GM12878 (cell line): Measurements from ENCODE around the gene USP25. TPM values are rescaled to one million over a fixed set of nuclear protein-coding genes. Genes with fewer than 3 reads are reported as not detected.

Source experiments
- ATAC-seq: fragments of 200-7000 bp; cut with Tn5 transposase; 3 replicates; pipeline ENCODE4 v1.9.1; 2020; ENCODE audit warnings: mild to moderate bottlenecking, moderate library complexity
- BruUV-seq: library from RNA; stranded (reverse); fragments of 400-500 nt; replicated peaks from 2 replicates; lab custom pipeline; 2021; lab: Mats Ljungman, UMichigan
- CTCF ChIA-PET: fragments of 300-600 bp; sonication (Branson Sonifier 250); formaldehyde crosslinking; extraction: SDS; loops from one replicate; lab custom pipeline; 2021; ENCODE audit warnings: inconsistent platforms; lab: Yijun Ruan, JAX
- POLR2A ChIA-PET: fragments of 350-600 bp; formaldehyde crosslinking; extraction: SDS; loops from one replicate; lab custom pipeline; 2021; ENCODE audit warnings: inconsistent platforms; lab: Charles Lee
- RAD21 ChIA-PET: fragments of 300-600 bp; sonication (Branson Sonifier 250); formaldehyde crosslinking; loops from one replicate; lab custom pipeline; 2023; ENCODE audit warnings: antibody characterized with exemption; ENCODE audit not compliant: unreplicated experiment; lab: Charles Lee
- SMC1A ChIA-PET: fragments of 300-600 bp; sonication (Branson Sonifier 250); formaldehyde crosslinking; loops from one replicate; lab custom pipeline; 2023; ENCODE audit not compliant: unreplicated experiment, uncharacterized antibody; lab: Charles Lee
- DNase-seq: peaks from one replicate; pipeline ENCODE4 v3.0.0-alpha.2; 2011; ENCODE audit warnings: low read depth, low spot score
- FAIRE-seq: peaks from 3 replicates; lab custom pipeline; 2011; peaks lifted over from hg19 to GRCh38; lab: Jason Lieb, UNC
- H2AFZ ChIP-seq: 2 replicates; pipeline ENCODE4 v1.6.0; 2011; ENCODE audit warnings: low read depth, low read length, control low read depth; ENCODE audit not compliant: control insufficient read depth
- H3K27ac ChIP-seq: 2 replicates; pipeline ENCODE4 v1.5.1; 2011; ENCODE audit warnings: control low read depth; ENCODE audit not compliant: control insufficient read depth, insufficient read depth
- H3K27me3 ChIP-seq, 2 experiments: replicated peaks in 1 of 2; 2 replicates each; pipeline versions ENCODE4 v1.6.0 to v1.6.1; 2011; ENCODE audit warnings: low read length in 1 of 2; ENCODE audit not compliant: control insufficient read depth in 2 of 2, insufficient read depth in 2 of 2
- H3K36me3 ChIP-seq, 2 experiments: 2 replicates each; pipeline ENCODE4 v1.5.1; 2011; ENCODE audit warnings: low read length in 1 of 2; ENCODE audit not compliant: control insufficient read depth in 2 of 2, insufficient read depth in 2 of 2
- H3K4me1 ChIP-seq: 2 replicates; pipeline ENCODE4 v1.6.1; 2011; ENCODE audit warnings: mild to moderate bottlenecking, low read length, moderate library complexity, mixed read lengths; ENCODE audit not compliant: control insufficient read depth, insufficient read depth
- H3K4me2 ChIP-seq: 2 replicates; pipeline ENCODE4 v1.6.0; 2011; ENCODE audit warnings: control low read depth; ENCODE audit not compliant: control insufficient read depth, insufficient read depth
- H3K4me3 ChIP-seq: fragments of 200-600 bp; sonication (generic); 2 replicates; pipeline ENCODE4 v1.5.1; 2016
- H3K79me2 ChIP-seq: 2 replicates; pipeline ENCODE4 v1.6.0; 2011; ENCODE audit warnings: low read length; ENCODE audit not compliant: control insufficient read depth, insufficient read depth
- H3K9ac ChIP-seq: 2 replicates; pipeline ENCODE4 v1.8.0; 2011; ENCODE audit warnings: low read length, control low read depth, mixed read lengths; ENCODE audit not compliant: control insufficient read depth, insufficient read depth
- H3K9me3 ChIP-seq: replicated peaks from 3 replicates; pipeline ENCODE4 v1.5.1; 2011; ENCODE audit warnings: mild to moderate bottlenecking, low read length; ENCODE audit not compliant: control insufficient read depth, insufficient read depth
- H4K20me1 ChIP-seq: 2 replicates; pipeline ENCODE4 v1.6.0; 2011; ENCODE audit not compliant: control insufficient read depth, insufficient read depth
- BRCA1 ChIP-seq: IDR thresholded peaks from 2 replicates; pipeline ENCODE4 v1.6.1; 2011; ENCODE audit warnings: low read depth, low read length, improper control_type of control experiment
- CUX1 ChIP-seq: IDR thresholded peaks from 2 replicates; pipeline ENCODE4 v1.6.1; 2012; ENCODE audit warnings: improper control_type of control experiment, low read depth, low read length; ENCODE audit not compliant: insufficient replicate concordance
- EED ChIP-seq: sonication (generic); IDR thresholded peaks from 2 replicates; pipeline ENCODE4 v1.6.1; 2016; ENCODE audit warnings: antibody characterized with exemption, low read depth
- GABPA ChIP-seq: IDR thresholded peaks from 2 replicates; pipeline ENCODE4 v1.6.1; 2014; ENCODE audit warnings: antibody characterized with exemption, low read depth, mild to moderate bottlenecking, inconsistent platforms
- HCFC1 ChIP-seq: fragments of 150-350 bp; IDR thresholded peaks from 2 replicates; pipeline ENCODE4 v1.6.1; 2014; ENCODE audit warnings: low read length
- IKZF1 ChIP-seq: fragments of 450-650 bp; conservative IDR thresholded peaks from 2 replicates; pipeline ENCODE4 v1.6.1; 2017; ENCODE audit warnings: antibody characterized with exemption, mild to moderate bottlenecking
- JUNB ChIP-seq: IDR thresholded peaks from 2 replicates; pipeline ENCODE4 v1.6.1; 2016; ENCODE audit warnings: antibody characterized with exemption, mild to moderate bottlenecking
- KDM1A ChIP-seq: fragments of 200-600 bp; sonication (generic); IDR thresholded peaks from 2 replicates; pipeline ENCODE4 v1.6.1; 2016; ENCODE audit warnings: borderline replicate concordance
- SMAD1 ChIP-seq: fragments of 450-650 bp; IDR thresholded peaks from 2 replicates; pipeline ENCODE4 v1.6.1; 2018; ENCODE audit warnings: mild to moderate bottlenecking, low read depth; ENCODE audit not compliant: partially characterized antibody
- SMC3 ChIP-seq: IDR thresholded peaks from 2 replicates; pipeline ENCODE4 v1.6.1; 2011; ENCODE audit warnings: low read length, improper control_type of control experiment, borderline replicate concordance
- ZBTB11 ChIP-seq: fragments of 450-650 bp; formaldehyde crosslinking; IDR thresholded peaks from 2 replicates; pipeline ENCODE4 v1.5.0; 2022; ENCODE audit warnings: mild to moderate bottlenecking, missing genetic modification characterization
- ZNF384 ChIP-seq: IDR thresholded peaks from 2 replicates; pipeline ENCODE4 v1.6.1; 2012; ENCODE audit warnings: low read depth, mild to moderate bottlenecking, low read length, improper control_type of control experiment, borderline replicate concordance
- WGBS: methylation state at CpG from one replicate; pipeline ENCODE4 v1.1.6; 2016; ENCODE audit warnings: low lambda C conversion rate; ENCODE audit not compliant: insufficient replicate concordance, insufficient coverage; ENCODE audit errors: missing lambda C conversion rate; 5-methylcytosine and 5-hydroxymethylcytosine counted together
- in situ Hi-C: fragments of 300-500 bp; cut with MboI; formaldehyde crosslinking; loops from 9 replicates; pipeline ENCODE4 v1.14.3; 2018; ENCODE audit warnings: mixed read lengths
- intact Hi-C: fragments of 100-400 bp; cut with micrococcal nuclease; formaldehyde crosslinking; loops from one replicate; pipeline ENCODE4 v1.14.2; 2022; ENCODE audit not compliant: unreplicated experiment
- polyA plus RNA-seq, 11 experiments: library from polyadenylated mRNA; depleted of rRNA in 4 of 11; unstranded in 6 of 11; stranded (reverse) in 5 of 11; fragments of >200 nt; fragmentation: Nextera tagmentation in 4 of 11; fragmentation: Illumina TruSeq in 1 of 11; extraction: Ambion mirVana in 4 of 11; extraction: Trizol in 1 of 11; gene quantifications; 1 replicate in 1 of 11; 2 replicates in 10 of 11; pipeline versions ENCODE4 v1.2.1 to v1.2.3, GENCODE V29; 2011 to 2016; ENCODE audit warnings: inconsistent platforms in 2 of 11, missing spikeins in 2 of 11, low read depth in 1 of 11
- total RNA-seq, 4 experiments: library from RNA; depleted of rRNA in 3 of 4; stranded (reverse); fragments of >200 nt in 3 of 4; fragmentation: Illumina TruSeq in 1 of 4; extraction: Trizol in 1 of 4; gene quantifications; 2 replicates each; pipeline versions ENCODE4 v1.2.1 to v1.2.3, GENCODE V29; 2013 to 2021
- TF ChIP-seq, protein P1 (sequence below): IDR thresholded peaks from 2 replicates; pipeline ENCODE4 v1.6.1; 2011; ENCODE audit warnings: low read depth, mild to moderate bottlenecking, low read length, moderate library complexity, borderline replicate concordance; ENCODE audit errors: extremely low read depth

USP25 gene
- total and polyA plus RNA-seq, 10 of the 15 experiments (the other 5 are each of a cell fraction or from before 2014, with no cell fraction given) = 1.5 to 31.3 (median 23.4) TPM

DNA sequence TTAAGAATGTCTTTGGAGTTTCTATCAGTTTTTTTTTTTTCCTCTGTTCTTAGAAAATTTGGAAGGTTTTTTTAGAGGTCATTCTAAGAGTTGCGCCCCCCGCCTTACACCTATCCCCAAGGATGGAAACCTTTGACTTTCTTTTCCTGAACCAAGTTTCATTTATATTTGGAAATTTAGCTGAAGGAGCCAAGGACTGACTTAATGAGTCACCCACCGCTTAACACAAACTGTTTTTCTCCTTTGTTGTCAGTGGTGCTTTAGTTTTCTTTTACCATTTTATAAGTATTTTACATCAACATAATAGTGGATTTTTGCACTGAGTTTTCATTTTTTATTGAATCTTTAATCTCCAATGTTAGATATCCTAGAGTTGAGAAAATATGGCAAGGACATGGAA lies 25.3 kb downstream of the USP25 start (continued):
- no peak for TF ChIP-seq ZBTB11 (CRISPR knock-in tag)
- TF ChIP-seq, all 136 proteins: peak for 0

GRCh38 chr21:15759469-15759868 lies 29.7 kb downstream of the USP25 start:
- BruUV-seq = no TSS peak
- Histone ChIP-seq H4K20me1 (no peaks in the 10 kb centered on the region), H3K4me2 (no peak overlapping the region), H3K36me3 (no peaks in the 10 kb centered on the region), H3K9ac (no peak overlapping the region), H3K27me3 (no peaks in the 10 kb centered on the region), H3K4me1 (no peaks in the 10 kb centered on the region), H3K4me3 (no peak overlapping the region), H3K79me2 (peaks cover 8% of the 10 kb centered on the region), H3K9me3 (peaks cover 10% of the 10 kb centered on the region), H2AFZ (no peak overlapping the region), H3K27ac (no peak overlapping the region)
- ChIA-PET POLR2A (no interaction called here), SMC1A (interaction anchor here (1.4 kb wide), 1 partner anchor 10 kb away, joined by 3 read pairs; no protein-coding TSS in a partner anchor), CTCF (no interaction called here), RAD21 (no interaction called here)
- in situ Hi-C loops (no loop called here), intact Hi-C loops (no loop called here)
- WGBS = 100% methylated on average over 2 of the region's 2 CpGs
- FAIRE-seq = no peak
- DNase-seq = no peak
- no peak for ATAC-seq
- no peak for TF ChIP-seq EED
- no peak for TF ChIP-seq GABPA
- no peak for TF ChIP-seq SMC3
- TF ChIP-seq, protein P1, sequence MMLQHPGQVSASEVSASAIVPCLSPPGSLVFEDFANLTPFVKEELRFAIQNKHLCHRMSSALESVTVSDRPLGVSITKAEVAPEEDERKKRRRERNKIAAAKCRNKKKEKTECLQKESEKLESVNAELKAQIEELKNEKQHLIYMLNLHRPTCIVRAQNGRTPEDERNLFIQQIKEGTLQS = no peak
- no peak for TF ChIP-seq KDM1A
- no peak for TF ChIP-seq ZNF384
- no peak for TF ChIP-seq BRCA1
- TF ChIP-seq SMAD1 = no peak
- no peak for TF ChIP-seq JUNB
- no peak for TF ChIP-seq IKZF1
- no peak for TF ChIP-seq CUX1
- TF ChIP-seq HCFC1 = no peak
